HCT116 (cell line): ENCODE data around the gene JAGN1.

Source experiments
- CTCF ChIP-seq, 3 experiments: fragments of 200-600 bp in 1 of 3; sonication (generic) in 1 of 3; IDR thresholded peaks in 2 of 3; conservative IDR thresholded peaks in 1 of 3; 2 replicates each; pipeline ENCODE4 v1.5.1; 2012 to 2017; ENCODE audit warnings: low read depth in 2 of 3, low read length in 2 of 3, antibody characterized with exemption in 1 of 3, borderline replicate concordance in 1 of 3, control low read depth in 1 of 3, mild to moderate bottlenecking in 1 of 3, mixed read lengths in 1 of 3, mixed run types in 1 of 3, moderate library complexity in 1 of 3; ENCODE audit not compliant: insufficient read depth in 1 of 3
- ELF1 ChIP-seq: IDR thresholded peaks from 2 replicates; pipeline ENCODE4 v1.6.1; 2012; ENCODE audit warnings: low read depth, borderline replicate concordance
- EZH2 ChIP-seq: fragments of 200-600 bp; sonication (generic); IDR thresholded peaks from 2 replicates; pipeline ENCODE4 v1.6.1; 2017; ENCODE audit warnings: antibody characterized with exemption, mixed run types
- EZH2phosphoT487 ChIP-seq: fragments of 200-600 bp; IDR thresholded peaks from 2 replicates; pipeline ENCODE4 v1.6.1; 2018; ENCODE audit warnings: antibody characterized with exemption, borderline replicate concordance
- MAX ChIP-seq: IDR thresholded peaks from 2 replicates; pipeline ENCODE4 v1.6.1; 2012
- POLR2A ChIP-seq: IDR thresholded peaks from 2 replicates; pipeline ENCODE4 v1.7.0; 2011; ENCODE audit warnings: borderline replicate concordance; ENCODE audit not compliant: insufficient read depth, insufficient read length; ENCODE audit errors: extremely low read depth
- POLR2AphosphoS5 ChIP-seq: IDR thresholded peaks from 2 replicates; pipeline ENCODE4 v1.6.1; 2011; ENCODE audit warnings: mild to moderate bottlenecking, low read depth, low read length, moderate library complexity
- RAD21 ChIP-seq: IDR thresholded peaks from 2 replicates; pipeline ENCODE4 v1.6.1; 2012; ENCODE audit warnings: low read depth, mild to moderate bottlenecking
- REST ChIP-seq: IDR thresholded peaks from 2 replicates; pipeline ENCODE4 v1.6.1; 2012; ENCODE audit warnings: low read depth
- SIN3A ChIP-seq: IDR thresholded peaks from 2 replicates; pipeline ENCODE4 v1.6.1; 2012; ENCODE audit warnings: low read depth
- TCF7L2 ChIP-seq: IDR thresholded peaks from 2 replicates; pipeline ENCODE4 v1.7.0; 2011; ENCODE audit warnings: borderline replicate concordance, inconsistent platforms; ENCODE audit not compliant: insufficient read depth, insufficient read length; ENCODE audit errors: extremely low read depth
- YY1 ChIP-seq: IDR thresholded peaks from 2 replicates; pipeline ENCODE4 v1.6.1; 2011; ENCODE audit warnings: low read length, low read depth, moderate library complexity, mild to moderate bottlenecking; ENCODE audit not compliant: insufficient replicate concordance; ENCODE audit errors: extremely low read depth
- ZBTB33 ChIP-seq: IDR thresholded peaks from 2 replicates; pipeline ENCODE4 v1.6.1; 2011; ENCODE audit warnings: mild to moderate bottlenecking, low read length, moderate library complexity; ENCODE audit not compliant: insufficient replicate concordance; ENCODE audit errors: extremely low read depth
- ZFX ChIP-seq: fragments of 450-650 bp; IDR thresholded peaks from 2 replicates; pipeline ENCODE4 v1.6.1; 2017

- no peak for TF ChIP-seq CTCF (IDR thresholded peaks at IDR 0.05 in 2 of 3, conservative IDR thresholded peaks at IDR 0.05 in 1 of 3; ENCODE audit: borderline replicate concordance in 1 of 3, insufficient read depth in 1 of 3, low read depth in 2 of 3, low read length in 2 of 3)
- no peak for TF ChIP-seq ELF1
- no peak for TF ChIP-seq EZH2
- TF ChIP-seq RAD21: no peak
- no peak for TF ChIP-seq POLR2AphosphoS5
- no peak for TF ChIP-seq POLR2A
- no peak for TF ChIP-seq SIN3A
- TF ChIP-seq ZBTB33: no peak
- no peak for TF ChIP-seq ZFX
- no peak for TF ChIP-seq YY1
- no peak for TF ChIP-seq REST
- TF ChIP-seq MAX: no peak
- TF ChIP-seq EZH2phosphoT487: no peak
- no peak for TF ChIP-seq TCF7L2
These were observed 1.0 kb upstream of the JAGN1 start for GRCh38 chr3:9889405-9889804.
